Liver (tissue), 3 donors: ENCODE measurements around the gene RFWD3.

Source experiments
- FOXA2 ChIP-seq: IDR thresholded peaks from 2 replicates; pipeline ENCODE4 v1.6.1; 2016; ENCODE audit warnings: antibody characterized with exemption
- JUND ChIP-seq, 2 donors: IDR thresholded peaks; 2 replicates each; pipeline ENCODE4 v1.6.1; 2016; ENCODE audit warnings: antibody characterized with exemption in 2 of 2
- RXRA ChIP-seq, 2 donors: IDR thresholded peaks; 2 replicates each; pipeline ENCODE4 v1.6.1; 2017 to 2018; ENCODE audit warnings: antibody characterized with exemption in 2 of 2, mild to moderate bottlenecking in 1 of 2
- SP1 ChIP-seq: IDR thresholded peaks from 2 replicates; pipeline ENCODE4 v1.6.1; 2018; ENCODE audit warnings: antibody characterized with exemption, mild to moderate bottlenecking
- TAF1 ChIP-seq: conservative IDR thresholded peaks from 2 replicates; pipeline ENCODE4 v1.6.1; 2016; ENCODE audit warnings: antibody characterized with exemption, mild to moderate bottlenecking
- YY1 ChIP-seq: IDR thresholded peaks from 2 replicates; pipeline ENCODE4 v1.6.1; 2016; ENCODE audit warnings: antibody characterized with exemption, mild to moderate bottlenecking
- TF ChIP-seq, protein P1 (sequence below): IDR thresholded peaks from 2 replicates; pipeline ENCODE4 v1.6.1; 2016; ENCODE audit warnings: antibody characterized with exemption
- TF ChIP-seq, protein P2 (sequence below): fragments of 150-350 bp; IDR thresholded peaks from 2 replicates; pipeline ENCODE4 v1.5.1; 2017; ENCODE audit warnings: improper control_type of control experiment, low read depth, low read length; ENCODE audit not compliant: missing input control
- TF ChIP-seq, protein P3 (sequence below): IDR thresholded peaks from 2 replicates; pipeline ENCODE4 v1.6.1; 2016; ENCODE audit warnings: antibody characterized with exemption, mild to moderate bottlenecking
- donor health status: healthy.
- donor health status: healthy.

DNA sequence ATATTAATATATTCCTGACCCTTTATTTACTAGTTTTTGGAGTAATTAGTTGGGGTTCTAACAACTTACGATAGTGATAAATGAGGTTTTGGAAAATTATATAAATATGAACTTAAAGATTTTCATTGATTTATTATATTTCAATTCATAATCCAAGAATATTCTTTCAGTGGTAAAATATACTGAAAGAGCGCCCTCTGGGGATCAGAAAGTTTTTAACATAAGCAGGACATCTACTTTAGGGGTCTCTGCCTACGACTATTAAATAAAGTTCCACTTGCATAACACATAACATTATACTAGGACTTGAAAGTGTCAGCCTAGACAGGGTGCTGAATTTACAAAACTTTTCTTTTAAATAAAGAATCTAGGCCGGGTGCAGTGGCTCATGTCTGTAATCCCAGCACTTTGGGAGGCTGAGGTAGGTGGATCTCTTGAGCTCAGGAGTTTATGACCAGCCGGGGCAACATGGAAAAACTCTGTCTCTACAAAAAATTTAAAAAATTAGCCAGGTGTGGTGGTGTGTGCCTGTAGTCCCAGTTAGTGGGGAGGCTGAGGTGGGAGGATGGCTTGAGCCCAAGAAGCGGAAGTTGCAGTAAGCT, 15.6 kb downstream of the RFWD3 start:
- no peak for TF ChIP-seq YY1
- TF ChIP-seq, protein P1, sequence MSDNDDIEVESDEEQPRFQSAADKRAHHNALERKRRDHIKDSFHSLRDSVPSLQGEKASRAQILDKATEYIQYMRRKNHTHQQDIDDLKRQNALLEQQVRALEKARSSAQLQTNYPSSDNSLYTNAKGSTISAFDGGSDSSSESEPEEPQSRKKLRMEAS, result no peak
- TF ChIP-seq, protein P2, sequence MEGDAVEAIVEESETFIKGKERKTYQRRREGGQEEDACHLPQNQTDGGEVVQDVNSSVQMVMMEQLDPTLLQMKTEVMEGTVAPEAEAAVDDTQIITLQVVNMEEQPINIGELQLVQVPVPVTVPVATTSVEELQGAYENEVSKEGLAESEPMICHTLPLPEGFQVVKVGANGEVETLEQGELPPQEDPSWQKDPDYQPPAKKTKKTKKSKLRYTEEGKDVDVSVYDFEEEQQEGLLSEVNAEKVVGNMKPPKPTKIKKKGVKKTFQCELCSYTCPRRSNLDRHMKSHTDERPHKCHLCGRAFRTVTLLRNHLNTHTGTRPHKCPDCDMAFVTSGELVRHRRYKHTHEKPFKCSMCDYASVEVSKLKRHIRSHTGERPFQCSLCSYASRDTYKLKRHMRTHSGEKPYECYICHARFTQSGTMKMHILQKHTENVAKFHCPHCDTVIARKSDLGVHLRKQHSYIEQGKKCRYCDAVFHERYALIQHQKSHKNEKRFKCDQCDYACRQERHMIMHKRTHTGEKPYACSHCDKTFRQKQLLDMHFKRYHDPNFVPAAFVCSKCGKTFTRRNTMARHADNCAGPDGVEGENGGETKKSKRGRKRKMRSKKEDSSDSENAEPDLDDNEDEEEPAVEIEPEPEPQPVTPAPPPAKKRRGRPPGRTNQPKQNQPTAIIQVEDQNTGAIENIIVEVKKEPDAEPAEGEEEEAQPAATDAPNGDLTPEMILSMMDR, result peak; percentile 30
- TF ChIP-seq RXRA (IDR thresholded peaks at IDR 0.05), result no peak
- no peak for TF ChIP-seq JUND (IDR thresholded peaks at IDR 0.05)
- TF ChIP-seq TAF1, result no peak
- TF ChIP-seq SP1, result no peak
- no peak for TF ChIP-seq FOXA2
- TF ChIP-seq, protein P3, sequence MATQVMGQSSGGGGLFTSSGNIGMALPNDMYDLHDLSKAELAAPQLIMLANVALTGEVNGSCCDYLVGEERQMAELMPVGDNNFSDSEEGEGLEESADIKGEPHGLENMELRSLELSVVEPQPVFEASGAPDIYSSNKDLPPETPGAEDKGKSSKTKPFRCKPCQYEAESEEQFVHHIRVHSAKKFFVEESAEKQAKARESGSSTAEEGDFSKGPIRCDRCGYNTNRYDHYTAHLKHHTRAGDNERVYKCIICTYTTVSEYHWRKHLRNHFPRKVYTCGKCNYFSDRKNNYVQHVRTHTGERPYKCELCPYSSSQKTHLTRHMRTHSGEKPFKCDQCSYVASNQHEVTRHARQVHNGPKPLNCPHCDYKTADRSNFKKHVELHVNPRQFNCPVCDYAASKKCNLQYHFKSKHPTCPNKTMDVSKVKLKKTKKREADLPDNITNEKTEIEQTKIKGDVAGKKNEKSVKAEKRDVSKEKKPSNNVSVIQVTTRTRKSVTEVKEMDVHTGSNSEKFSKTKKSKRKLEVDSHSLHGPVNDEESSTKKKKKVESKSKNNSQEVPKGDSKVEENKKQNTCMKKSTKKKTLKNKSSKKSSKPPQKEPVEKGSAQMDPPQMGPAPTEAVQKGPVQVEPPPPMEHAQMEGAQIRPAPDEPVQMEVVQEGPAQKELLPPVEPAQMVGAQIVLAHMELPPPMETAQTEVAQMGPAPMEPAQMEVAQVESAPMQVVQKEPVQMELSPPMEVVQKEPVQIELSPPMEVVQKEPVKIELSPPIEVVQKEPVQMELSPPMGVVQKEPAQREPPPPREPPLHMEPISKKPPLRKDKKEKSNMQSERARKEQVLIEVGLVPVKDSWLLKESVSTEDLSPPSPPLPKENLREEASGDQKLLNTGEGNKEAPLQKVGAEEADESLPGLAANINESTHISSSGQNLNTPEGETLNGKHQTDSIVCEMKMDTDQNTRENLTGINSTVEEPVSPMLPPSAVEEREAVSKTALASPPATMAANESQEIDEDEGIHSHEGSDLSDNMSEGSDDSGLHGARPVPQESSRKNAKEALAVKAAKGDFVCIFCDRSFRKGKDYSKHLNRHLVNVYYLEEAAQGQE, result no peak
